ENCODE results near the gene TAF15.

GRCh38 chr17:35889818-35890773, 80.8 kb downstream of the TAF15 start:
- TF ChIP-seq CTCF (IDR thresholded peaks at IDR 0.05), result no peak
- TF ChIP-seq POLR2A (IDR thresholded peaks at IDR 0.05), result no peak

Data from thyroid gland (tissue), 4 donors.